Measurements from ENCODE around the gene MYO16. TPM values are rescaled to one million over a fixed set of nuclear protein-coding genes. Genes with fewer than 3 reads are reported as not detected.
A peak's percentile ranks its signal among the peaks of the same experiment; 100 is the strongest.

Gene MYO16
- total RNA-seq, 6 experiments from 2014 or later: not detected

GRCh38 chr13:109141706-109142105 lies 512.3 kb downstream of the MYO16 start:
- no peaks in the 10 kb centered on the region; the same call in 1 of the 2 replicates for H3K36me3 Mint-ChIP-seq (ENCODE audit: low read depth)
- H3K9me3 Mint-ChIP-seq: no peaks in the 10 kb centered on the region
- peaks cover 11% of the 10 kb centered on the region for H3K4me1 Mint-ChIP-seq (ENCODE audit: low read depth)
- H3K27me3 Mint-ChIP-seq (ENCODE audit: insufficient read depth): peaks cover 9% of the 10 kb centered on the region
- no peak for DNase-seq
- no peak overlapping the region for H3K4me3 Mint-ChIP-seq
- TF ChIP-seq CTCF (IDR thresholded peaks at IDR 0.05): no peak
- H3K27ac Mint-ChIP-seq: no peak overlapping the region

DNA sequence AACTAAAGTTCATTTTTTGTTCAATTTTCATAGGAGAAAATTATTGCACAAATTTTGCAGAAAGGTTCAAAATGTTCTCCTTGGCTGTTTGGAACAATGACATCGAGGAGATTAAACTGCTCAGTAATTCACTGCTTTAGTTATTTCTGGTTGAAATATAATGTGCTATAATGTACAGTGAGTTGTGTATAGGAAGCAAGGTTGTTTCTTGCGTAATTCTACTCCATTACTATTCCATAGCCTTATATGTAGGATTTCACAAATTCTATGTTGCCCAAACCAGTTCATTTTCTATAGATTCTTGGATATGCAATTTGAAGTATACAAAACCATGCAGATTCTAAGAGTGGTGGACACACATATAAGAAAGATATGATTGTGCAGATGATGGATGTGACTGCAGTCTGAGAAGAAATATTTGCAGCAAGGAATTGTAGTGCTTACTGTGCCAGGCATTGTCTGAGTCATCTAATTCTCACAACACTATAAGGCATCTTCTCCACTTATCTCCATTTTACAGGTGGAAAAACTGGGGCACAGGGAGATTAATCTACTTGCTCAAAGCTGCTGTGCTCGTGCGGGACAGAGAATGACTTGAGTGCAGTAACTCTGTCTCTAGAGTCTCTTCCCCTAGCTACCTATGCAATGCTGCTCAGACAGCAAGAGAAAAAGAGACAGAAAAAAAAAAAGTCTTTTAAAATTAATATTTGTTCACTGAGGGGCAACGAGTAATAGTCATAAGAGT lies 515.5 kb downstream of the MYO16 start:
- DNase-seq: no peak
- peaks cover 42% of the 10 kb centered on the region for H3K4me1 Mint-ChIP-seq (ENCODE audit: low read depth)
- H3K36me3 Mint-ChIP-seq (ENCODE audit: low read depth): peaks cover 4% of the 10 kb centered on the region
- H3K9me3 Mint-ChIP-seq: no peaks in the 10 kb centered on the region
- no peak for TF ChIP-seq CTCF (IDR thresholded peaks at IDR 0.05)
- H3K27me3 Mint-ChIP-seq (ENCODE audit: insufficient read depth): peaks cover 9% of the 10 kb centered on the region
- no peak overlapping the region for H3K27ac Mint-ChIP-seq
- no peak overlapping the region for H3K4me3 Mint-ChIP-seq

DNA sequence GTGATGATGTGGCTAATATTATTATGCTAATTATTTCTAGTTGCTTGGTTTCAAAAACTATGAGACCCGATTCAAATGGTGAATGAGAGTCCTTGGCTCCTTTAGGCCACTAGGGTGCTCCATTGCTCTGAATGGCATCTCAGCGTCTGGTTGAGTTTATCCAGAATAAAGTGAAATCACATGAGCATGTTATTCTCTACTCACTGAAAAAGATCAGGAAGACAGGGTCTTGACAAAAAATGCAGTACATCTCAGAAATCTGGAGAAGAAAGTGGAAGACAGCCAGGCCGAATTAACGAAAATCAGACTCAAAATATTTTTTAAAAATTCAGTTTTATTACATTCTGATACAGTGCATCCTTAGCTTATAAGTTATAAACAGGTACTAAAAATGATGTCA lies 516.2 kb downstream of the MYO16 start:
- H3K36me3 Mint-ChIP-seq (ENCODE audit: low read depth): peaks cover 5% of the 10 kb centered on the region
- peaks cover 44% of the 10 kb centered on the region for H3K4me1 Mint-ChIP-seq (ENCODE audit: low read depth)
- no peak overlapping the region for H3K27ac Mint-ChIP-seq
- no peaks in the 10 kb centered on the region for H3K9me3 Mint-ChIP-seq
- DNase-seq: peak; percentile 72
- TF ChIP-seq CTCF (IDR thresholded peaks at IDR 0.05): peak; percentile 90
- peaks cover 9% of the 10 kb centered on the region for H3K27me3 Mint-ChIP-seq (ENCODE audit: insufficient read depth)
- H3K4me3 Mint-ChIP-seq: no peak overlapping the region

- peaks cover 9% of the 10 kb centered on the region for H3K27me3 Mint-ChIP-seq (ENCODE audit: insufficient read depth)
- DNase-seq: no peak
- no peaks in the 10 kb centered on the region for H3K9me3 Mint-ChIP-seq
- TF ChIP-seq CTCF (IDR thresholded peaks at IDR 0.05): no peak
- peaks cover 7% of the 10 kb centered on the region for H3K36me3 Mint-ChIP-seq (ENCODE audit: low read depth)
- peaks cover 50% of the 10 kb centered on the region for H3K4me1 Mint-ChIP-seq (ENCODE audit: low read depth)
- peak overlapping the region; percentile 81 for H3K27ac Mint-ChIP-seq
- no peak overlapping the region for H3K4me3 Mint-ChIP-seq
Observed at GRCh38 chr13:109146393-109146792, 517.0 kb downstream of the MYO16 start.

DNA sequence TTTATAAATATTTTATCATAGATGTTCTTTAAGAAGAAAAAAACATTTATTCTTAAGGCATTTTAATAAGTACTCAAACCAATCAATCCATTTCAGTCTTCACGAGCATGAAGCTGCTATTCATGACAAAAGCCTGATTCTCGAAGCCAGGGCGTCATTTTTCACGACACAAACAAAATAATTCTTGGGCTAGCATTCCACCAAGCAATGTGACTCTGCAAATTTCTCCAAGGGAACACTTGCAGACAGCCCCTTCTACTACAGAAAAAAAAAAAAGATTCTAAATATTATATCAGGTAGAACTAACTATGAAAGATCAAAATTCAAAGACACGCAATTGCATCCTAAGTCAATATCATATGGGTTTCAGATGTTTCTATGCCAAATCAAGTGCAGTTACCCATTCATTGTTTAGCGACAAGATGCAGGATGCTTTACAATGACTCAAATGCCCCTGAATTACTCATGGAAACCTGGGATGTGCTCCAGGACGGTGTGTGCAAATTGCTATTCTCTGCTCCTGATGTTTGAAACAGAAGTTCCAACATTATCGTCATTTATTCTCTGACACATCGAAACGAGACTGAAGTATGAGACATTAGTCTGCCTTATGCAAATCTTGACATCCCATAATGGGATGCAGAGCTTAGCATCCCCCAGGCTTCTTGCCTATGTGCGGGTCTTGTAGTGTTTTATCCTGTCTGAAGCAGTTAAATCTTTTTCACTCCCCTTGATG lies 517.7 kb downstream of the MYO16 start:
- no peak for TF ChIP-seq CTCF (IDR thresholded peaks at IDR 0.05)
- H3K27me3 Mint-ChIP-seq (ENCODE audit: insufficient read depth): peaks cover 5% of the 10 kb centered on the region; the same call in 1 of the 2 replicates

More for the DNA sequence above, 517.7 kb downstream of the MYO16 start:
- peaks cover 55% of the 10 kb centered on the region for H3K4me1 Mint-ChIP-seq (ENCODE audit: low read depth)
- peak overlapping the region; percentile 64 for H3K4me3 Mint-ChIP-seq
- peak overlapping the region; percentile 81 for H3K27ac Mint-ChIP-seq
- peaks cover 8% of the 10 kb centered on the region for H3K36me3 Mint-ChIP-seq (ENCODE audit: low read depth)
- peak; percentile 89 for DNase-seq
- no peaks in the 10 kb centered on the region for H3K9me3 Mint-ChIP-seq

Data from HFFc6 (cell line).